ENCODE results near the gene GPR35. TPM values are rescaled to one million over a fixed set of nuclear protein-coding genes. Genes with fewer than 3 reads are reported as not detected.

Gene GPR35
- total and polyA plus RNA-seq, 2 donors (not counting 3 experiments of a cell fraction or from before 2014, with no cell fraction given), result 0.18 to 0.33 TPM

GRCh38 chr2:240628808-240629618 lies 3.7 kb downstream of the GPR35 start:
- TF ChIP-seq MAX (IDR thresholded peaks at IDR 0.05; ENCODE audit: insufficient read depth, insufficient read length) (no peak), POLR2AphosphoS5 (IDR thresholded peaks at IDR 0.05; ENCODE audit: insufficient read depth, low read depth, low read length) (no peak), FOS (IDR thresholded peaks at IDR 0.05; ENCODE audit: borderline replicate concordance, insufficient read depth, low read length) (no peak), MYC (IDR thresholded peaks at IDR 0.05; ENCODE audit: low read depth, low read length) (no peak), CTCF (IDR thresholded peaks at IDR 0.05; ENCODE audit: extremely low read depth in 1 of 2, insufficient read depth in 1 of 2, low read depth in 1 of 2, low read length in 2 of 2) (no peak), JUN (IDR thresholded peaks at IDR 0.05; ENCODE audit: borderline replicate concordance, insufficient read depth, insufficient read length, low read depth) (no peak), GATA2 (IDR thresholded peaks at IDR 0.05; ENCODE audit: insufficient read depth, insufficient read length, low read depth, low read length) (no peak)
- BruUV-seq (replicated peaks), result no TSS peak
- Histone ChIP-seq H4K20me1 (replicated peaks; ENCODE audit: control insufficient read depth, extremely low read depth, insufficient read depth, low read length) (no peaks in the 10 kb centered on the region), H2AFZ (ENCODE audit: low read depth, low read length) (no peak overlapping the region), H3K9ac (replicated peaks; ENCODE audit: extremely low read depth, insufficient read depth, low read length) (no peak overlapping the region), H3K4me3 (replicated peaks in 1 of 3; ENCODE audit: insufficient read depth in 1 of 3, low read depth in 1 of 3, low read length in 3 of 3) (no peak overlapping the region), H3K36me3 (ENCODE audit: control insufficient read depth in 2 of 2, extremely low read depth in 1 of 2, insufficient read depth in 2 of 2, low read length in 2 of 2) (no peaks in the 10 kb centered on the region), H3K4me2 (ENCODE audit: insufficient read depth, low read length) (no peak overlapping the region), H3K4me1 (ENCODE audit: control insufficient read depth, extremely low read depth, insufficient read depth, low read length) (no peaks in the 10 kb centered on the region), H3K27ac (ENCODE audit: insufficient read depth, low read depth, low read length) (no peak overlapping the region), H3K9me1 (replicated peaks; ENCODE audit: control insufficient read depth, extremely low read depth, insufficient read depth, low read length) (no peaks in the 10 kb centered on the region), H3K79me2 (ENCODE audit: control insufficient read depth, insufficient read depth, low read length) (no peaks in the 10 kb centered on the region), H3K27me3 (ENCODE audit: control insufficient read depth in 2 of 2, insufficient read depth in 2 of 2, low read length in 2 of 2) (no peaks in the 10 kb centered on the region), H3K9me3 (replicated peaks; ENCODE audit: control insufficient read depth, insufficient read depth, low read length) (no peaks in the 10 kb centered on the region)
- POLR2A ChIA-PET, result no interaction called here
- DNase-seq (ENCODE audit: low read depth, low spot score) (no peak), FAIRE-seq (no peak)
- CTCF ChIA-PET, result no interaction called here
- intact Hi-C loops (cut with micrococcal nuclease) (no loop called here), dilution Hi-C loops (cut with MboI; ENCODE audit: extremely low pct_ligation_motif_present, low sequenced_read_pairs) (no loop called here)

Data from endothelial cell of umbilical vein (primary cell).